Mononuclear cell (primary cell): ENCODE data around the gene TMEM253. TPM values are rescaled to one million over a fixed set of nuclear protein-coding genes. Genes with fewer than 3 reads are reported as not detected.

Source experiments
- H3K27me3 ChIP-seq: 2 replicates; pipeline ENCODE4 v1.6.0; 2011; ENCODE audit warnings: low read length, control low read depth; ENCODE audit not compliant: insufficient read depth
- H3K4me1 ChIP-seq: 2 replicates; pipeline ENCODE4 v1.5.1; 2011; ENCODE audit warnings: mild to moderate bottlenecking, low read length, control low read depth; ENCODE audit not compliant: insufficient read depth
- H3K4me3 ChIP-seq: 2 replicates; pipeline ENCODE4 v1.5.1; 2011; ENCODE audit warnings: mild to moderate bottlenecking, low read length, moderate library complexity
- H3K9me3 ChIP-seq: 2 replicates; pipeline ENCODE4 v1.5.1; 2011; ENCODE audit warnings: low read depth, mild to moderate bottlenecking, control low read depth, low read length
- total RNA-seq: library from RNA; depleted of rRNA; stranded (reverse); fragments of >200 nt; gene quantifications from one replicate; pipeline ENCODE4 v1.2.3, GENCODE V29; 2012

The TMEM253 gene
- total RNA-seq, 1 donor = 0.21 TPM

DNA sequence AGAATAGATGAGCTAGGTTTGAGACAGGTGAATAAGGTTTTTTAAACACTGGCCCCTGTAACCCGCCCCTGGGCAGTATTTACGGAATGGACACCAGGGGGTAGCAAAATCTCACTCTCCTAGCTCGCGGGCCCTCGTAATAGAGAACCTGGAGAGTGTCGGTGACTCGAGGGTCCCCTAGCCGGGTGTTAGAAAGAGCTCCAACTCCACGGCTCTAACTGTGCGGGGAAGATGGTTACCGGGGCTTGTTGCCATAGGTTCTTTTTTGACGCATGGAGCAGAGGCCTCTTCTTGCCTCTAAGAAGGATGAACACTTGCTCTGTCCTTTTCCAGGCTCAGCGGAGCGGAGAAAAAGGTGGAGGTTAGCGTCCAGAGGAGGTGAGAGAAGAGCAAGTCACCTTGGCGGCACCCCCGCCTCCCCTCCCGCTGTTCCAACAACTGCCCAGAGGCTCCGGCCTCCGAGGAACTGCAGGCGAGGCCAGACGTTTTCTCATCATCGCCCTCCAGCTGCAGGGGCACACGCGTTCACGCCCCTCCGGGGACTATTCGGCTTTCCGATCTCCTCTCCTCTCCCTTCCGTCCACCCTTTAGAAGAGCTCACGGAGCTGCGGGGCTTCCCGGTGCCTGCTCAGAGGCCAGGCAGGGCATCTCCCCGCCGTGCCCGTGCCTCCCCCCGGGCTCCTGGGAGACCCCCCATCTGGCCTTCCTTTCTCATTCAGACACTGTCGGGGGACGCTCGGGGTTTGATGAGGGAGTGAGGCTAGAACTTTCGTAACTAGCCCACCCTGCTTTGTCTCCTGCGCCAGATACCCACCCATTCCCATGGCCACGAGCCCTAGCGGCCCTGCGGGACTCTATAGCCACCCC, 32.1 kb upstream of the TMEM253 start:
- H3K4me3 ChIP-seq = peak overlapping the region; percentile 32

DNA sequence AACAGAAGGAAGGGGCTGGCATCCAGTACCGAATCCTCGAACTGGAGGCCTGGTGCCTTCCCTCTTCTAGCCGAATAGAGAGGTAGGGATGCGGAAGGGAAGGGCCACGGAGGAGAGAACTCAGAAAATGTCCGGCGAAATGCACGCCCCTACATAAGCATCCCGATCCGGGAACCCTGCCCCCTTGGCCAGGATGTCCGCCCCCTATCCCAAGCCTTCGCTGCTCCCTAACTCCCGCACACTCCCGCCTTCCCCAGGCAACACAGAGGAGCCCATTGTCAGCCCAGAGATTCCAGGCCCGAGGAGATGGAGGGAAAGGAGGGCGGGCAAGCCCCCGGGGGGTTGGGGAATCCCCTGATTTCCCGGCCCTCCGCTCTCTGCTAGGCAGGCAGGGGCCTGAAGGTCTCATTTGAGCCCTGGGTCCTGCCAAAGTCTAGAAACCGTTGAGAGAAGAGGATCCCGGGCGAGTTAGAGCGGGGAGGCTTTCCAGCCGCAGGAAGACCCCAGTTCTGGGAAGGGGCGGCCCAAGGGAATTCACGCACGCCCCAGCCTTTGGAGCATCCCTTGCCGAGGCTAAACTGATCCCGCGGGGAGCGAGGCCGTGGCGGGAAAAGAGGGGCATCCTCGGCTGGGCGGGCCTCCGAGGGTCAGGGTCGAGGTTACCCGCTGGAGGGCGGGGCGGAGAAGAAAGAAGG, 31.3 kb upstream of the TMEM253 start:
- H3K4me3 ChIP-seq = peak overlapping the region; percentile 32
- H3K4me1 ChIP-seq = peaks cover 45% of the 10 kb centered on the region
- H3K27me3 ChIP-seq = peaks cover 34% of the 10 kb centered on the region
- H3K9me3 ChIP-seq = no peaks in the 10 kb centered on the region

More for the DNA sequence above, 32.1 kb upstream of the TMEM253 start:
- Histone ChIP-seq H3K9me3 (no peaks in the 10 kb centered on the region), H3K4me1 (peaks cover 45% of the 10 kb centered on the region), H3K27me3 (peaks cover 34% of the 10 kb centered on the region)

DNA sequence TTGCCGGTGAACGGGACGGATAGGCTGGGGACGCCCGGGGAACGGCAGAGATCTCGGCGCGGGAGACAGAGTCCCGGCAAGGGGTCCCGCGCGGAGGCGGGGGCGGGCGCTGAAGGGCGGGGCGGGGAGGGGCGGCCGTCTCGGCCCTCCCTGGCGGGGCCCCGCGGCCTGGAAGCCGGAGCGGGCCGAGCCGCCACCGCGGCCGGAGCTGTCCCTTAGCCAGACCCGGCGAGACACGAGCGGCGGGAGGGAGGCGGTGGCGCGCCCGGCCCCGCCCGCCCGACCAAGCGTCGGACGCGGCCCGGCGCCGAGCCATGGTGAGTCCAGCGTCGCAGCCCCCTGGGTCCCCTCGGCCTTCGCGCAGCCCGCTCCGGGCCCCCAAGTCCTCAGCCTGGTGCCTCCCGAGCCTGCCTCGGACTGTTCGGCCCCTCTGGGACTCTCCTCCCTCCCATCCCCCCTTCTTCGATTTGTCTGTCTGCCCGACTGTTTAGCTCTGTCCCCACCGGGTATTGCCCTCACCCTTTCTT, 30.7 kb upstream of the TMEM253 start, which contains the start of gene ARHGEF40:
Gene ARHGEF40, plus strand, starts transcription at position 222 of the 527 bp plus-strand sequence. Its CDS starts 93 bp downstream, at position 315.
- Histone ChIP-seq H3K27me3 (peaks cover 34% of the 10 kb centered on the region), H3K4me3 (peak within 1 kb of the TSS; percentile 49), H3K9me3 (no peaks in the 10 kb centered on the region), H3K4me1 (peaks cover 45% of the 10 kb centered on the region)

DNA sequence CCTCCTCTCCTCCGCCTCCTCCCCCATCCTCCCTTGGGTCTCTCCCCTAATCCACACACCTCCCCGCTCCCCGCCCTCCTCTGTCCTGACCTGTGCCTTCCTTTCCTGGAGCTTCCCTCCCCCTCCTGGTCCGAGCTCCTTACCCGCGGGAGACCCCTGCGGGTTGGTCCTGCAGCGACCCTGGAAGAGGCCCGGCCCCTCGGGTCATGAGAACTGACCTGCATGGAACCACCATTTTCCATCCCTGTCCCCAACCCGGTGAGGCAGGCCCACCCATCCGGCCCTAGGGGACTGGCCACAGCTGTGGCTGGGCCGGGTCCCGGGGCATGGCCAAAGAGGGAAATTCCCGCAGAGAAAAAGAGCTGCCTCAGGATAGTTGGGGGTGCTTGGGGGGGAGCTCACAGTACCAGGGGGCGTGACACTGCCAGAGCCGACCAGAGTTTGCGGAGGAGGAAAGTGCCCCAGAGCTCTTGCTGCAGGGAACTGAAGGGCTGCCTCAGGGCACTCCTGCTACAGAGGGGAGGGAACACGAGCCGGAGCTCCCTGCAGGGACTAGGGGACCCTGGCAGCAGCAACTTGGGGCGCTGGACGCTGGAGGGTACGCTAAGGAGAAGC, 30.1 kb upstream of the TMEM253 start:
- Histone ChIP-seq H3K4me3 (peak overlapping the region; percentile 49), H3K9me3 (no peaks in the 10 kb centered on the region), H3K27me3 (peaks cover 34% of the 10 kb centered on the region), H3K4me1 (peaks cover 45% of the 10 kb centered on the region)

DNA sequence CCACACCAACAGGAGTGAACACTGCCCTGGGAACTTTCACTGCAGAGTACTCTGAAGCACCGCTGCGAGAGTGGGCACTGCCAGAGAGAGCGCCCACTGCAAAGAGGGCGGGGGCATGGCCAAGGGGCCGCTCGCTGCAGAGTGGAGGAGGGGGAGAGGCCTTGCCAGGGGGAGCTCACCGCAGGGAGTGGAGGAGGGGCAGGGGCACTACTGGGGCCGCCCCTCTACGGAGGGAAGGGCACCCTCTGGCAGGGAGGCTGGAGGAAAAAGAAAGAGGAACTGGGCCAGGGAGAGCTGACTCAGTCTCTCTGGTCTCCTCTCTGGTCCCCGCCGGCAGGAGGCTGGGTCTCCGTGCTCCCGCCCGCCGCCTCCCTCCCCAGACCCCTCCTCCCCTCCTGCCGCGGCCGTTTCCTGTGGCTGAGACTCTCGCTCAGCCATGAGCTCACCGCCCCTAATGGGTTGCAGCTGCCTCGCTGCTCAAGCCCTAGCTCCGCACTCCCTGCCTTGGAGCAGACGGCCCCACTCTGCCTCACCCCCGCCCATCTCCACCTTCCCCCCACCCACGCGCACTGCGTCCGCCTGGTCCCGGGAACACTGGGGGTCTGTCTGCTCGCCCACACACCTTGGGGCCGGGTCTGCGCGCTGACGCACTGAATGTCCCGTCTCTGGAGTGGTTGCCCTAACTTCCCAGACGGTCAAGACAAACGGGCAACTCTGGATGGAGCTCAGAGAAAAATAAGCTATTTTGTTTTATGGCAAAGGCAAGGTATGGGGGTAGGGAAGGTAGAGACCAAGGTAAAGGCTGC, 29.4 kb upstream of the TMEM253 start:
- H3K4me3 ChIP-seq = peak overlapping the region; percentile 49
- peaks cover 45% of the 10 kb centered on the region for H3K4me1 ChIP-seq
- H3K27me3 ChIP-seq = peaks cover 34% of the 10 kb centered on the region
- H3K9me3 ChIP-seq = no peaks in the 10 kb centered on the region

DNA sequence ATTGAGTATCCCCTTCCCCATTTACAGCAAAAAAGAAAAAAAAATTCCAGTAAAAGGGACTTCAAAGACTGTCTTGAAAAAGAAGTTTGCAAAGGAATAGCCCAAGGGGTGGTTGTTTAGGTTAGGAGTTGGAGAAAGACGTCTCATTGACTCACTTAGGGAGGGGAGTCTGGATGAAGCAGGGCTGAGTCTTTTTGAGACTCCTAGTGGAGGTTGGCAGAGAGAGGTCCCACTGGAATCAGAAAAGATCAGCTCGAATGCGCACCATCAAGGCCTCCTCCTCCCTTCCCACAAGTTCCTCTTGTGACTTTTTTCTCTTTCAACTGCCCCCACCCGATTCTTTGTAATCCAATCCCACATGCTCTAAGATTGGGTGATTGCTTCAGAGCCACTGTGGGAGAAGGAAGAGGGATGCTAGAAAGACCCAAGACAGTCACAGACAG, 28.8 kb upstream of the TMEM253 start:
- Histone ChIP-seq H3K4me1 (peaks cover 45% of the 10 kb centered on the region), H3K4me3 (peak overlapping the region; percentile 49), H3K9me3 (no peaks in the 10 kb centered on the region), H3K27me3 (peaks cover 32% of the 10 kb centered on the region)

DNA sequence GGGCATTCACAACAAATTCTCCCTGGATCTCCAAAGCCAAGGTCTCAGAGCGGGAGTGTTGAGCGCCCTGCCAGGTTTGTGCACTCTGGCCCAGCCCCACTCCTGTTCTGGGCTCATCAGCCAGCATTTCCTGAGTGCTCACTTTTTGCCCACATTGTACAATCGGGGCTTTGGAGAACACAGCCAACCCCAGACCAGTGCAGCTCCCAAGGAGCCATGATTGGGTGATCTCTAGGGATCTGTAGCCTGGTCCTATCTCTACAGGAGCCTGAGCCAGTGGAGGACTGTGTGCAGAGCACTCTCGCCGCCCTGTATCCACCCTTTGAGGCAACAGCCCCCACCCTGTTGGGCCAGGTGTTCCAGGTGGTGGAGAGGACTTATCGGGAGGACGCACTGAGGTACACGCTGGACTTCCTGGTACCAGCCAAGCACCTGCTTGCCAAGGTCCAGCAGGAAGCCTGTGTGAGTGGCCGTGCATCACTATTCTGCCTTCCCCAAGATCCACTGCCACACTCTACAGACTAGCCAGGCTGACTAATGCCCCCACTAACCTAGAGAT, 28.0 kb upstream of the TMEM253 start:
- Histone ChIP-seq H3K4me3 (no peak overlapping the region), H3K4me1 (peaks cover 45% of the 10 kb centered on the region), H3K9me3 (no peaks in the 10 kb centered on the region), H3K27me3 (peaks cover 25% of the 10 kb centered on the region)

DNA sequence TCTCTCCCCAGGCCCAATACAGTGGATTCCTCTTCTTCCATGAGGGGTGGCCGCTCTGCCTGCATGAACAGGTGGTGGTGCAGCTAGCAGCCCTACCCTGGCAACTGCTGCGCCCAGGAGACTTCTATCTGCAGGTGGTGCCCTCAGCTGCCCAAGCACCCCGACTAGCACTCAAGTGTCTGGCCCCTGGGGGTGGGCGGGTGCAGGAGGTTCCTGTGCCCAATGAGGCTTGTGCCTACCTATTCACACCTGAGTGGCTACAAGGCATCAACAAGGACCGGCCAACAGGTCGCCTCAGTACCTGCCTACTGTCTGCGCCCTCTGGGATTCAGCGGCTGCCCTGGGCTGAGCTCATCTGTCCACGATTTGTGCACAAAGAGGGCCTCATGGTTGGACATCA, 26.9 kb upstream of the TMEM253 start:
- peaks cover 39% of the 10 kb centered on the region for H3K4me1 ChIP-seq
- no peak overlapping the region for H3K4me3 ChIP-seq
- peaks cover 17% of the 10 kb centered on the region for H3K27me3 ChIP-seq
- H3K9me3 ChIP-seq = no peaks in the 10 kb centered on the region

DNA sequence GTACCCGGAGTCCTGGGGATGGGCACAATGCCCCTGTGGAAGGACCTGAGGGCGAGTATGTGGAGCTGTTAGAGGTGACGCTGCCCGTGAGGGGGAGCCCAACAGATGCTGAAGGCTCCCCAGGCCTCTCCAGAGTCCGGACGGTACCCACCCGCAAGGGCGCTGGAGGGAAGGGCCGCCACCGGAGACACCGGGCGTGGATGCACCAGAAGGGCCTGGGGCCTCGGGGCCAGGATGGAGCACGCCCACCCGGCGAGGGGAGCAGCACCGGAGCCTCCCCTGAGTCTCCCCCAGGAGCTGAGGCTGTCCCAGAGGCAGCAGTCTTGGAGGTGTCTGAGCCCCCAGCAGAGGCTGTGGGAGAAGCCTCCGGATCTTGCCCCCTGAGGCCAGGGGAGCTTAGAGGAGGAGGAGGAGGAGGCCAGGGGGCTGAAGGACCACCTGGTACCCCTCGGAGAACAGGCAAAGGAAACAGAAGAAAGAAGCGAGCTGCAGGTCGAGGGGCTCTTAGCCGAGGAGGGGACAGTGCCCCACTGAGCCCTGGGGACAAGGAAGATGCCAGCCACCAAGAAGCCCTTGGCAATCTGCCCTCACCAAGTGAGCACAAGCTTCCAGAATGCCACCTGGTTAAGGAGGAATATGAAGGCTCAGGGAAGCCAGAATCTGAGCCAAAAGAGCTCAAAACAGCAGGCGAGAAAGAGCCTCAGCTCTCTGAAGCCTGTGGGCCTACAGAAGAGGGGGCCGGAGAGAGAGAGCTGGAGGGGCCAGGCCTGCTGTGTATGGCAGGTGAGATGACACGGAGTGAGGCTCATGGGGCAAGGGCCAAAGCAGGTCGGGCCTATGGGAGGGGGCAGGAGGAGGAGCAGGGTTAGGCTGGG, 26.2 kb upstream of the TMEM253 start:
- Histone ChIP-seq H3K27me3 (peaks cover 10% of the 10 kb centered on the region), H3K4me3 (no peak overlapping the region), H3K9me3 (no peaks in the 10 kb centered on the region), H3K4me1 (peaks cover 32% of the 10 kb centered on the region)

DNA sequence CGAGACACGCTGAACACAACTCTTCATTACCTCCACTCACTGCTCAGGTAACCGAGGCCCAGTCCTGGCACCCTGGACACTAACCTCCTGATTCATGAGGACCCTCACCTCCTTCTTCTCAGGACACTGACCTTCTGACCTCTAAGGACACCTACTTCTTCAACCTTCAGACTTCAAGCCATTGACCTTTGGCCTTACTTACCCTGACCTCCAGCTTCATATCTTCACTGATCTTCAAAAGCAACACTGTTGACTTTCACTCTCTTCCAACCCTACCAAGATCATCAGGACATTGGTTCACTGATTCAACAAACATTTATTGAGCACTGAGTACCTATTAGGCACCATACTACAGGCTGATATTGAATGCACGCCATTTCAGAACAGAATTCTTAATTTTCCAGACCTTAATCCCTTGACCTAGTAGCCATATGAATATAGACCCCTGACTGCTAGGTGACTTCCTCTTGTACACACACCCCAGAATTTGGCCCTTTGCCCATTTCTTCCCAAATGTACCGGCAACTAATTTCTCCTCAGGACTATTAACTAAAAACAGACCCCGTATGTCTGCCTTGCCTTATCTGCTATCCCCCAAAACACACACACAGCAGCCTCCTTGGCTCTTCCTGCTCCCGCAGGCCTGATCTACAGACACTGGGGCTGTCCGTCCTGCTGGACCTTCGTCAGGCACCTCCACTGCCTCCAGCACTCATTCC, 25.0 kb upstream of the TMEM253 start:
- H3K4me3 ChIP-seq = no peak overlapping the region
- H3K4me1 ChIP-seq = peaks cover 23% of the 10 kb centered on the region
- peaks cover 2% of the 10 kb centered on the region for H3K27me3 ChIP-seq
- H3K9me3 ChIP-seq = no peaks in the 10 kb centered on the region

DNA sequence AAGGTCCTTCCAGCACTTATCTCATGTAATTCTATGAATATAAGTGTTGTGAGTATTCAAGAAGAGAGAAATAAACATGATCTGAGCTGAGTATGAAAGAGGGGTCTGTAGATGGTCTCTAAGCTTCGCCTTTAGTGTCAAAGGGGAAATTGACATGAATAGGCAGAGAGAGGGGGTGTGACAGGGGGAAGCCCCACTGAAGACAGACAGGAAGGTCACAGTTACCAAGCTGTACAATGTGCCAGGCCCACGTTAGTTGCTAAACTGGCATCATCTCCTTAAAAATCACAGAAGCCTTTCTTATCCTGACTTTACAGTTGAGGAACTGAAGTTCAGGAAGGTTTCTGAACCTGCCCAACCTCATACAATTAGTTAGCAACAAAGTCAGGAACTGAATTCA, 23.2 kb upstream of the TMEM253 start:
- H3K9me3 ChIP-seq = no peaks in the 10 kb centered on the region
- H3K27me3 ChIP-seq = no peaks in the 10 kb centered on the region
- H3K4me1 ChIP-seq = peaks cover 6% of the 10 kb centered on the region
- no peak overlapping the region for H3K4me3 ChIP-seq

DNA sequence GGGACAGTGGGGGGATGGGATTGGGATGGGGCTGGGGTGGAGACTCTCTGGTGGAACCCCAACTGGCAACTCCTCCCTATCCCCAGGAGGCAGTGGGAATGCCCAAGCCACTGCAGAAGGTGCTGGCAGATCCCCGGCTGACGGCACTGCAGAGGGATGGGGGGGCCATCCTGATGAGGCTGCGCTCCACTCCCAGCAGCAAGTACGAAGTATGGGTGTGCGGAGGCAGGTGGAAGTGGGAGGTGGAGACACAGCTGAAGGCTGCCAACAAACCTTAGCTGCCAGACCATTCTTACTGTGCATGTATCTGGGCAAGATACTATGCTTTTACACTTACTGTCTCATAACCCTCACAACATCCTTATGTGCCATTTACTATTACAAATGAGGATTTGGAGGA, 22.6 kb upstream of the TMEM253 start:
- no peaks in the 10 kb centered on the region for H3K4me1 ChIP-seq
- no peak overlapping the region for H3K4me3 ChIP-seq
- no peaks in the 10 kb centered on the region for H3K9me3 ChIP-seq
- H3K27me3 ChIP-seq = no peaks in the 10 kb centered on the region

DNA sequence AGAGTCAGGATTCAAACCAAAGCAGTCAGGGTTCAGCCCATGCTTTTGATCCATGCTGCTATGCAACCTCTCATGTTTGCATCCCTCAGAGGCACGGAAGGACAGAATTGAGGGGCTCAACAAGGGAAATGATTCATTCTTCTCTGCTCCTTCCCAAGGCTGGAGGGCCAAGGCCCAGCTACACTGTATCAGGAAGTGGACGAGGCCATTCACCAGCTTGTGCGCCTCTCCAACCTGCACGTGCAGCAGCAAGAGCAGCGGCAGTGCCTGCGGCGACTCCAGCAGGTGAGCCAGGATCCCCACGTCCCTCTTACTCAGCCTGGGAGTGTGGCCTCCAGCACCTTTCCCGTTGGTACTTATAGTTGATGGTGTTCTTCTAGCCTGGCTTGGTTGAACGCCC, 22.1 kb upstream of the TMEM253 start:
- H3K4me3 ChIP-seq = no peak overlapping the region
- no peaks in the 10 kb centered on the region for H3K27me3 ChIP-seq
- H3K9me3 ChIP-seq = no peaks in the 10 kb centered on the region
- H3K4me1 ChIP-seq = no peaks in the 10 kb centered on the region
